Peyer's patch (tissue), 4 donors: ENCODE data around the gene NR4A1. TPM values are rescaled to one million over a fixed set of nuclear protein-coding genes. Genes with fewer than 3 reads are reported as not detected.

Source experiments
- DNase-seq, 3 donors: peaks; one replicate each; pipeline ENCODE4 v3.0.0-alpha.2; 2017 to 2019
- H3K27ac ChIP-seq, 4 donors: fragments of 200-600 bp; sonication (generic); one replicate each; pipeline ENCODE4 v1.5.1; 2016 to 2019
- H3K27me3 ChIP-seq, 2 donors: fragments of 200-600 bp; sonication (generic); one replicate each; pipeline ENCODE4 v1.5.1; 2019
- H3K36me3 ChIP-seq, 3 donors: fragments of 200-600 bp; sonication (generic); one replicate each; pipeline ENCODE4 v1.5.1; 2016 to 2019
- H3K4me1 ChIP-seq, 4 donors: fragments of 200-600 bp; sonication (generic); one replicate each; pipeline ENCODE4 v1.5.1; 2016 to 2019
- H3K4me3 ChIP-seq, 4 donors: fragments of 200-600 bp; sonication (generic); 1 replicate in 3 of 4; 2 replicates in 1 of 4; pipeline ENCODE4 v1.5.1; 2016 to 2019; ENCODE audit warnings: mild to moderate bottlenecking in 1 of 4
- H3K9me3 ChIP-seq, 4 donors: fragments of 200-600 bp; sonication (generic); one replicate each; pipeline ENCODE4 v1.5.1; 2016 to 2019; ENCODE audit warnings: mild to moderate bottlenecking in 1 of 4
- CTCF ChIP-seq, 6 experiments: fragments of 450-650 bp in 4 of 6; fragments of 200-600 bp in 2 of 6; sonication (generic) in 1 of 6; IDR thresholded peaks; one replicate each; pipeline ENCODE4 v1.5.1; 2017 to 2019; ENCODE audit warnings: antibody characterized with exemption in 6 of 6, mild to moderate bottlenecking in 3 of 6, moderate library complexity in 1 of 6
- POLR2A ChIP-seq, 2 donors: fragments of 450-650 bp; IDR thresholded peaks; one replicate each; pipeline ENCODE4 v1.5.1; 2017; ENCODE audit warnings: antibody characterized with exemption in 2 of 2, mild to moderate bottlenecking in 2 of 2, moderate library complexity in 2 of 2
- total RNA-seq, 4 donors: library from RNA; depleted of rRNA; stranded (reverse); fragments of >200 nt; gene quantifications; one replicate each; pipeline ENCODE4 v1.1.0, GENCODE V29; 2016

NR4A1 gene
- total RNA-seq, 4 donors from 2014 or later = 3.9 to 265 (median 42.2) TPM

DNA sequence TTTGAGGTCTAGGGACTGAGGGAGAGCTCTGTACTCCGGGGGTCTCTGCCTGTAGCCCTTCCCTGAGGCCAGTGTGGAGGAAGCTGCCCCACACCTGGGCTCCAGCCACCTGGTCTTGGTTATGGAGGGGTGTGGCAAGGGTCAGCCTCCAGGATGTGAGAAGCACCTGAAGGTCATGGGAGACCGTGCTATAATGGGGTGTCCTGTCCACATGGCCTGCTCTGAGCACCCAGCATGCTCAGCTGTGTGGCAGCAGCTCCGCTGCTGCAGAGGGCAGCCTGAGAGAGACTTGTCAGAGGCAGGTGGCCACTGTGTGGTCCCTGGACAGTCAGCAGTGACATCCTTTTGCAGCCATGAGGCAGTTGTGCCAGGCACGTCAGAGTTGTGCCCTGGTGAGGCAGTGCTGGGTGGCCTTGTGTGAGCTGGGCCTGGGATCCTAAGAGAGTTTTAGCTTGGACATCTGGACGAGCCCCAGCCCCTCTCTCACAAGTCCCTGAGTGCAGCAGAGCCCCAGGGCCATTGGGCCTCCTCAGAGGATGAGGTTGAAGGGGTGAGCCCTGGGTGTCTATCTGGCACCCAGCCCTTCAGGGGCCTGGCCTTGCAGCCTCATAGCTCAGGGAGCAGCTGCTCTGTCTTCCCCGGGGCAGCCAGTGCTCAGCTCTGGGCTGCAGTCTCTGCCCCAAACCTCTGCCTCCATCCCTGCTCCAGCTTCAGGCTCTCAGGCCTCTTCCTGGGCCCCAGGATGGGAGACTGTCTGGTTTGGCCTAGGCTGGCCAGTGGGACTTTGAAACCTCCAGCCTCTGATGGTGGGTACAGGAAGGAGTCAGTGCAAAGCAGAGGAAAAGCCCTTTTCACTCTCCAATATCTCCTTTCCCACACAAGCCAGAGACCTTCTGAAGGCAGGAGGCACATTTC is 11.2 kb downstream of the NR4A1 start:
- Histone ChIP-seq H3K4me1 (no peaks in the 10 kb centered on the region), H3K36me3 (peaks cover 0 to 14% (median 0%) of the 10 kb centered on the region in 3 donors), H3K9me3 (no peaks in the 10 kb centered on the region), H3K27me3 (no peaks in the 10 kb centered on the region), H3K27ac (peak overlapping the region in 2 of 4 donors; percentile 6 to 17), H3K4me3 (no peak overlapping the region)
- no peak for DNase-seq
- no peak for TF ChIP-seq CTCF (IDR thresholded peaks at IDR 0.05)
- no peak for TF ChIP-seq POLR2A (IDR thresholded peaks at IDR 0.05)

DNA sequence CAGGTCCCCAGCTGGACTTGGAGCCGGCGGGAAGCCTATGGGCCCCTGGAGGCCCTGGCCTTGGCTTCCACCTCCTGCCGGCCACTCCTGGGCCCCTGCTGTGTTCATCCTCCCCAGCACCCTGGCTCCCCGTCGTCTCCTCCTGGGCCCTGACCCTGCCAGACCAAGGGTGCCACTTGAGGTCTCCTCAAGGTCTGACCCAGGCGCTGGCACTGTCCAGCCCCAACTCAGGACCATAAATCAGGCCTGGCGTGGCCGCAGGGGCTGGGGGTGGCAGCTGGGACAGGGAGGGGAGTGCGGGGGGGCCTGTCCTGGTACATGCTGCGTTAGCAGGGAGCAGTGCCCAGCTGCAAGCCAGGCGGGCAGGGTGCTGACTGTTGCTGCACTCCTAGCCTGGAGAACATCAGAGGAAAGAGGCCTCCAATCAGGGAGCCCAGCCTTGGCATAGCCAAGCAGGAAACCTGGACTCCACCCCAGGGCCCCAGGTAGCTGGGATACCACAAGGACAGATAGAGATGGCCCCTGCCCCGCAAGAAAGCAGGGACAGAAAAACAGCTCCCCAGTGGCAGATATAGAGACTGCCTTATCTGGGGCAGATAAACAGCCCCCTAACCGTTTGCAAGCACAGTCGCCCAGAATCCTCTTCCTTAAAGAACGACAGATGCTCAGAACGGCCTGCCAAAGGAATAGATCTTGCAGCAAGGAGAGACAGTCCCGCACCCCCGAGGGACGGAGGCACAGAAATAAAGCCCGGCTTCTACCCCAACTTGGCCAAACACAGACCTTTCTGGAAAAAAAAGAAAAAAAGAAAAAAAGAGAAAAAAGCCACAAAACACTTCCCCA is 12.1 kb downstream of the NR4A1 start:
- no peak overlapping the region for H3K4me3 ChIP-seq
- no peak for TF ChIP-seq CTCF (IDR thresholded peaks at IDR 0.05)
- TF ChIP-seq POLR2A (IDR thresholded peaks at IDR 0.05) = no peak
- H3K9me3 ChIP-seq = no peaks in the 10 kb centered on the region
- no peaks in the 10 kb centered on the region for H3K27me3 ChIP-seq
- H3K36me3 ChIP-seq = peaks cover 0 to 8% (median 0%) of the 10 kb centered on the region in 3 donors
- H3K27ac ChIP-seq = peak overlapping the region in 3 of 4 donors; percentile 6 to 50 (median 17)
- no peaks in the 10 kb centered on the region for H3K4me1 ChIP-seq
- no peak for DNase-seq

DNA sequence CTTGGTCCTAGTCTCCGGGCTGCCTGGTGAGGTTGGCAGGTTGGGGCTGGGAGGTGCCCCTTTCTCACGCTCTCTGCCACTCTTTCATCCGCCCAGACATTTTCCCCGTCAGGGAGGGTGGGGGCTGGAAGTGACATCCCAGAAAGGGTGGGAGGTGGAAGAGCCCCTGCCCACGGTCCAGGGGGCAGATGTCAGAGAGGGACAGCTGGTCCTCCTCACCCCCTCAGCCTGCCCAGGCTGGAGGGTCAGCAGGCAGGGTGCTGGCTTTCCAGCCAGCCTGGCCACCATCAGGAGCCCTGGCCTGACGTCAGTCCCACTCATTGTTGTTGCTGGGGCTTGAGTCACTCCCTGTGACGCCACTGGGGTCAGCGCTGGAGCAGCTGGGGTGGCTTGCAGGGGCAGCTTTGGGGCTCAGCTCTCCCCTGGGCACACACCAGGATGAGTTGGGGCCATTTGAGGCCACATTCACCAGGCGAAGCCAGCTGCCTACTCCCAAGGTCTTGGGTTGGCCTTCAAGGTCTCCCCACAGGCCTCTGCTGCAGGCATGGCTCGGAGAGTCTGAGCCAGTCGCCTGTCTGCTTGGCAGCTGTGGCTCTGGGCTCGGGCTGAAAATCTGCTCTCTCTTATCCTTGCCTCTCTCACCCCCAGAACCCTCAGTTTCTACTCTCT is 12.9 kb downstream of the NR4A1 start:
- Histone ChIP-seq H3K36me3 (peaks cover 0 to under 1% (median 0%) of the 10 kb centered on the region in 3 donors), H3K4me3 (no peak overlapping the region), H3K4me1 (no peaks in the 10 kb centered on the region), H3K27ac (peak overlapping the region in 3 of 4 donors; percentile 6 to 50 (median 39)), H3K9me3 (no peaks in the 10 kb centered on the region), H3K27me3 (no peaks in the 10 kb centered on the region)
- DNase-seq = no peak
- no peak for TF ChIP-seq POLR2A (IDR thresholded peaks at IDR 0.05)
- no peak for TF ChIP-seq CTCF (IDR thresholded peaks at IDR 0.05)

DNA sequence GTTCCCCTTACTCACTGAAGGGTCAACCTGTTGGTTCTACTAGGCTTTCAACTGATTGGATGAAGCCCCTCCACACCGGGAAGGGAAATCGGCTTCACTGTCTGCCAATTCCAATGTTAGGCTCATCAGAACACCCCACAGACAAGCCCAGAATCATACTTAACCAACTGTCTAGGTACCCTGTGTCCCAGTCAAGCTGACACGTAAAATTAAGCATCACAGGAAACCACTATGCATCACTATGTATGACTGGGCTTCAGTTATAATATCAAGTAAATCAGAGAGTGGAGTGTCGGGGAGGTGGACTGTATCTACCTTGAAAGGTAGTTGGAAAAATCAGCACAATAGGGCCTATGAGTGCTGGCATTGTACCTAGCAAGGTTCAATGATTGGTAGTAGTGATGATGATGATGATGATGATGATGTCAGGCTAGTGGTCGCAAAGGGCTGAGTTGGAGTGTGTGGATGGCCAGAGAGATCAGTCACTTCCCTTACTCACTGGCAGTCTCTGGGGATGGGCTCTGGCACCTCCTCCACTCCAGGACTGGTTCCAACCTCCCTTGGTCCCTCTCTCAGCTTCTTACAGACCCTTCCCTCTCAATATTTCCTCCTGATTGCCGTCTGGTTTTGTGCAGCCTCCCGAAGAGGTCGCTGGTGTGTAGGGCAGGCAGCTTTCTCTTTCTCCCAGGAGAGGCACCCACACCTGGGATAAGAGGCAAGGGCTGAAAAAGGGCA is 15.3 kb downstream of the NR4A1 start:
- no peaks in the 10 kb centered on the region for H3K27me3 ChIP-seq
- no peaks in the 10 kb centered on the region for H3K36me3 ChIP-seq
- TF ChIP-seq POLR2A (IDR thresholded peaks at IDR 0.05) = no peak
- no peak for TF ChIP-seq CTCF (IDR thresholded peaks at IDR 0.05)
- no peaks in the 10 kb centered on the region for H3K9me3 ChIP-seq
- no peak overlapping the region for H3K27ac ChIP-seq
- no peak for DNase-seq
- no peak overlapping the region for H3K4me3 ChIP-seq
- peaks cover 0 to 12% (median 7%) of the 10 kb centered on the region in 4 donors for H3K4me1 ChIP-seq

GRCh38 chr12:52067081-52067374 is 15.8 kb downstream of the NR4A1 start:
- no peak overlapping the region for H3K4me3 ChIP-seq
- no peak overlapping the region for H3K27ac ChIP-seq
- H3K36me3 ChIP-seq = no peaks in the 10 kb centered on the region
- no peaks in the 10 kb centered on the region for H3K9me3 ChIP-seq
- peaks cover 0 to 15% (median 7%) of the 10 kb centered on the region in 4 donors for H3K4me1 ChIP-seq
- TF ChIP-seq POLR2A (IDR thresholded peaks at IDR 0.05) (no peak), CTCF (IDR thresholded peaks at IDR 0.05) (no peak)
- no peak for DNase-seq
- H3K27me3 ChIP-seq = no peaks in the 10 kb centered on the region
